SK-N-SH (cell line): ENCODE results near the gene CTBP2. TPM values are rescaled to one million over a fixed set of nuclear protein-coding genes. Genes with fewer than 3 reads are reported as not detected.

Source experiments
- CTCF ChIA-PET: fragments of 300-600, 350-600 bp; formaldehyde crosslinking; extraction: SDS; loops from one replicate; lab custom pipeline; 2021; lab: Yijun Ruan, JAX
- POLR2A ChIA-PET: fragments of 350-600 bp; sonication (Branson Sonifier 250); formaldehyde crosslinking; extraction: SDS; loops from one replicate; lab custom pipeline; 2020; ENCODE audit warnings: antibody characterized with exemption, inconsistent platforms; lab: Yijun Ruan, JAX
- DNase-seq: peaks from one replicate; pipeline ENCODE4 v3.0.0; 2012
- H2AFZ ChIP-seq: fragments of 200-600 bp; sonication (generic); 2 replicates; pipeline ENCODE4 v1.8.1; 2016; ENCODE audit warnings: antibody characterized with exemption, mild to moderate bottlenecking, low read depth
- H3F3A ChIP-seq: fragments of 200-600 bp; sonication (generic); replicated peaks from 2 replicates; pipeline ENCODE3; 2016; ENCODE audit warnings: antibody characterized with exemption, mild to moderate bottlenecking; ENCODE audit not compliant: insufficient read depth
- H3K27ac ChIP-seq, 2 experiments: fragments of 200-500 bp in 1 of 2; fragments of 200-600 bp in 1 of 2; sonication (Bioruptor generic) in 1 of 2; sonication (generic), shearing (Covaris generic) in 1 of 2; 2 replicates each; pipeline versions ENCODE4 v1.5.1 to v1.6.1; 2014 to 2016; ENCODE audit warnings: low read depth in 2 of 2, inconsistent platforms in 1 of 2, low read length in 1 of 2, mild to moderate bottlenecking in 1 of 2, mixed read lengths in 1 of 2
- H3K27me3 ChIP-seq: fragments of 200-600 bp; sonication (generic), shearing (Covaris generic); 2 replicates; pipeline ENCODE4 v1.6.1; 2016; ENCODE audit warnings: mixed run types; ENCODE audit not compliant: insufficient read depth
- H3K36me3 ChIP-seq, 2 experiments: fragments of 200-500 bp in 1 of 2; fragments of 200-600 bp in 1 of 2; sonication (Bioruptor generic) in 1 of 2; sonication (generic) in 1 of 2; replicated peaks in 1 of 2; 2 replicates each; pipeline versions ENCODE3 to v1.5.1; 2014 to 2016; ENCODE audit warnings: low read length in 1 of 2, mild to moderate bottlenecking in 1 of 2; ENCODE audit not compliant: insufficient read depth in 2 of 2, control insufficient read depth in 1 of 2
- H3K4me1 ChIP-seq, 2 experiments: fragments of 200-500 bp in 1 of 2; fragments of 200-600 bp in 1 of 2; sonication (Bioruptor generic) in 1 of 2; sonication (generic), shearing (Covaris generic) in 1 of 2; 2 replicates each; pipeline versions ENCODE4 v1.5.1 to v1.6.1; 2014 to 2016; ENCODE audit warnings: low read depth in 1 of 2, low read length in 1 of 2, mixed run types in 1 of 2; ENCODE audit not compliant: insufficient read depth in 2 of 2, control insufficient read depth in 1 of 2
- H3K4me2 ChIP-seq: fragments of 200-600 bp; sonication (generic), shearing (Covaris generic); 2 replicates; pipeline ENCODE4 v1.6.1; 2017; ENCODE audit warnings: mixed run types
- H3K4me3 ChIP-seq, 2 experiments: fragments of 200-500 bp in 1 of 2; fragments of 200-600 bp in 1 of 2; sonication (Bioruptor generic) in 1 of 2; sonication (generic), shearing (Covaris generic) in 1 of 2; 2 replicates each; pipeline versions ENCODE4 v1.5.1 to v1.8.1; 2014 to 2016; ENCODE audit warnings: low read depth in 2 of 2, inconsistent platforms in 1 of 2, low read length in 1 of 2, mild to moderate bottlenecking in 1 of 2, mixed read lengths in 1 of 2, moderate library complexity in 1 of 2
- H3K79me2 ChIP-seq: fragments of 200-600 bp; sonication (generic); 2 replicates; pipeline ENCODE4 v1.8.1; 2017; ENCODE audit warnings: mild to moderate bottlenecking; ENCODE audit not compliant: insufficient read depth
- H3K9ac ChIP-seq: fragments of 200-600 bp; sonication (generic); 2 replicates; pipeline ENCODE4 v1.6.1; 2017; ENCODE audit warnings: mixed run types
- H3K9me2 ChIP-seq: fragments of 200-600 bp; sonication (generic); 2 replicates; pipeline ENCODE4 v1.6.1; 2017; ENCODE audit warnings: mixed run types
- H3K9me3 ChIP-seq: fragments of 200-600 bp; sonication (generic); 2 replicates; pipeline ENCODE4 v1.6.1; 2017; ENCODE audit warnings: mixed run types, mild to moderate bottlenecking, moderate library complexity
- H4K20me1 ChIP-seq: fragments of 200-600 bp; sonication (generic); 2 replicates; pipeline ENCODE4 v1.6.1; 2017; ENCODE audit warnings: mild to moderate bottlenecking, mixed run types; ENCODE audit not compliant: insufficient read depth
- ELF1 ChIP-seq: IDR thresholded peaks from 2 replicates; pipeline ENCODE4 v1.4.0; 2012
- FOXM1 ChIP-seq: IDR thresholded peaks from 2 replicates; pipeline ENCODE4 v1.4.0; 2012; ENCODE audit warnings: low read depth, mild to moderate bottlenecking
- IRF3 ChIP-seq: fragments of 150-350 bp; IDR thresholded peaks from 2 replicates; pipeline ENCODE4 v1.6.1; 2016; ENCODE audit warnings: mild to moderate bottlenecking, low read depth, low read length
- MAX ChIP-seq: IDR thresholded peaks from 2 replicates; pipeline ENCODE4 v1.4.0; 2012; ENCODE audit warnings: low read depth
- MEF2A ChIP-seq: IDR thresholded peaks from 2 replicates; pipeline ENCODE4 v1.4.0; 2012; ENCODE audit warnings: low read depth, borderline replicate concordance
- NFIC ChIP-seq: IDR thresholded peaks from 2 replicates; pipeline ENCODE4 v1.4.0; 2012; ENCODE audit warnings: borderline replicate concordance
- NRF1 ChIP-seq: IDR thresholded peaks from 2 replicates; pipeline ENCODE4 v1.6.1; 2012; ENCODE audit warnings: low read depth, mild to moderate bottlenecking, low read length
- RFX5 ChIP-seq: IDR thresholded peaks from 2 replicates; pipeline ENCODE4 v1.6.1; 2012; ENCODE audit warnings: mild to moderate bottlenecking, improper control_type of control experiment, low read length
- RXRA ChIP-seq: IDR thresholded peaks from 2 replicates; pipeline ENCODE4 v1.4.0; 2012; ENCODE audit warnings: low read depth, mild to moderate bottlenecking, borderline replicate concordance
- SMC3 ChIP-seq: IDR thresholded peaks from 2 replicates; pipeline ENCODE4 v1.6.1; 2012; ENCODE audit warnings: low read depth, low read length, improper control_type of control experiment
- TCF12 ChIP-seq: IDR thresholded peaks from 2 replicates; pipeline ENCODE4 v1.4.0; 2012
- TEAD4 ChIP-seq: IDR thresholded peaks from 2 replicates; pipeline ENCODE4 v1.4.0; 2012; ENCODE audit warnings: mild to moderate bottlenecking, borderline replicate concordance; ENCODE audit not compliant: insufficient read depth
- ZBTB33 ChIP-seq: IDR thresholded peaks from 2 replicates; pipeline ENCODE4 v1.4.0; 2012; ENCODE audit warnings: low read depth, borderline replicate concordance
- WGBS: methylation state at CpG from one replicate; pipeline ENCODE4 v1.1.6; 2017; ENCODE audit warnings: low lambda C conversion rate; 5-methylcytosine and 5-hydroxymethylcytosine counted together
- polyA plus RNA-seq, 3 experiments: library from polyadenylated mRNA; depleted of rRNA; stranded (reverse); fragments of >200 nt; gene quantifications; 2 replicates each; pipeline ENCODE4 v1.2.3, GENCODE V29; 2012

Gene CTBP2
- polyA plus RNA-seq, 1 of the 3 experiments (the other 2 are of a cell fraction): 69.7 TPM

GRCh38 chr10:125085258-125086054, 74.9 kb downstream of the CTBP2 start:
- TF ChIP-seq ZBTB33 (no peak), NRF1 (no peak), RFX5 (no peak), FOXM1 (no peak), NFIC (no peak; the same call in 1 of the 2 replicates), TEAD4 (no peak), MAX (no peak), IRF3 (no peak), ELF1 (no peak), SMC3 (no peak), TCF12 (no peak), MEF2A (no peak), RXRA (no peak)
- POLR2A ChIA-PET: no interaction called here
- H3K9ac ChIP-seq: no peak overlapping the region

More at GRCh38 chr10:125085258-125086054, 74.9 kb downstream of the CTBP2 start:
- peaks cover 16 to 28% of the 10 kb centered on the region in 2 experiments; a peak in 3 of 4 replicates for H3K4me1 ChIP-seq
- H3K79me2 ChIP-seq: peaks cover 62% of the 10 kb centered on the region
- H3K36me3 ChIP-seq: peaks cover 2 to 4% of the 10 kb centered on the region in 2 experiments
- H2AFZ ChIP-seq: no peak overlapping the region
- no peaks in the 10 kb centered on the region for H3K27me3 ChIP-seq
- peaks cover 14% of the 10 kb centered on the region for H3F3A ChIP-seq
- H3K27ac ChIP-seq: peak overlapping the region; percentile 11 to 66; a peak in 2 of 4 replicates
- H3K4me2 ChIP-seq: no peak overlapping the region
- WGBS: 79% methylated on average over 15 of the region's 17 CpGs
- H3K9me2 ChIP-seq: no peaks in the 10 kb centered on the region
- no peak for DNase-seq
- no peak overlapping the region for H3K4me3 ChIP-seq
- CTCF ChIA-PET: interaction anchor here (0.8 to 1.7 kb wide), 2 partner anchors 24 to 37 kb away, joined by 4 to 5 read pairs; no protein-coding TSS in a partner anchor
- peaks cover 36% of the 10 kb centered on the region for H4K20me1 ChIP-seq
- no peaks in the 10 kb centered on the region for H3K9me3 ChIP-seq
